GM18505 (cell line): ENCODE data around the gene CELF2.

ENCODE experiments used
- ATAC-seq: cut with Tn5 transposase; IDR thresholded peaks from one replicate; pipeline ENCODE4 v1.9.1; 2021; ENCODE audit not compliant: unreplicated experiment
- POLR2A ChIP-seq: IDR thresholded peaks from 4 replicates; pipeline ENCODE4 v1.6.1; 2011; ENCODE audit warnings: borderline replicate concordance; ENCODE audit not compliant: insufficient read depth, insufficient read length; ENCODE audit errors: extremely low read depth

The CELF2 gene

DNA sequence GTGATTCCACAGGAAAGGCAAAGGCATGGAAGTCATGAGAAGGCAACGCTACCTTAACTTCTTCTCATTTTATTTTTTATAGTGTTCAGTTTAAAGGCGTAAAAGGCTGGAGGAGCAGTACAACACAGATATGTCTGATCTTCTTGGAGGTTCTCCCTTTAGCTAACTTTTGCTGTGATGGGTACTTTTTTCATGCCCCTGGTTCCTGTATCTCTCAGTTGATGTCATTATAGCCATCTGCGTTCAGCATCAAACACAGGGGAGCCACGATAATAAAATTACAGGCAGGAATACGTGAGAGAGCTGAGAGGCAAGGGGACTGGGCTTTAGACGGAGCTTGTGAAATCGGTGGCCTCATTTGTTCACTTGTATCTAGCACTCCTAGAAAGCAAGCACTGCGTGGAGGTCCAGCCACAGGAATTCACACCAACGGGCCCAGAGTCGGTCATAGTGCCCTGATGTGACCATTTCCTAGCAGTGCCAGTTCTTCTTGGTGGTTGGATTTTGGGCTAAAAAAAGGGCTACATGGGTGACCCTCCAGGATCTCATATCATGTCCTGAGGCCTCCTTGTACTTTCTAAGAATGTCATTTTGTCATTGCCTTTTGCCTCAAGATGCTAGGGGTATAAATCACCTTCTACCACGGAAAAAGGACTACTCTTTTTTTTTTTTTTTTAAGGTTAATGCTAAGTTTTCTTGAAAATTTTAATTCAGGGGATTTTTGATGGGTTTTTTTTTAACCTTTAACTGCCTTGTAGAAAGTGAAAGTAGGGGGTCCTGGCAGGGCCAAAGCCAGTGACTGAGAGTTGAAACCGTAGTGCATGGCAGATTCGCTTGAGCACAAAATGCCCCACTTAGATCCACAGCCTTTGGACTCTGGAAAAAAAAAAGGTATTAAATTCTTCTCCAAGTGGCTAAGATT is 191.5 kb downstream of the CELF2 start:
- peak; percentile 59 for ATAC-seq
- no peak for TF ChIP-seq POLR2A

DNA sequence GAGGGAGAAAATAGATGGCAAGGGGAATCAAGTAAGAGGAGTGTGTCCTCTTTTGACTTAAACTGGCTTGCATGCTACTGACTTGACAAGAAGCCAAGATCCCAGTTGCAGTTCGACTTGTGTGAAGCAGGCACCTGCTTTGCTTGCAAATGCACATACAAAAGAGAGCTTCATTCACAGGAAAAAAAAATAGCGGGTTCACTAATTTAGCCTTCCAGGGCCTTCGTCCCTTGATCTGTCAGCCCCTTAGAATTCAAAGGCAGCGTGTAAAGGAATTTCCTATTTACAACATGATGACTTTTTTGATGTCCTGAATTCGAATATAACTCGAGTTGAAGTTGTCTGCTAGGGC is 192.1 kb downstream of the CELF2 start:
- peak; percentile 35 for ATAC-seq
- TF ChIP-seq POLR2A = no peak

DNA sequence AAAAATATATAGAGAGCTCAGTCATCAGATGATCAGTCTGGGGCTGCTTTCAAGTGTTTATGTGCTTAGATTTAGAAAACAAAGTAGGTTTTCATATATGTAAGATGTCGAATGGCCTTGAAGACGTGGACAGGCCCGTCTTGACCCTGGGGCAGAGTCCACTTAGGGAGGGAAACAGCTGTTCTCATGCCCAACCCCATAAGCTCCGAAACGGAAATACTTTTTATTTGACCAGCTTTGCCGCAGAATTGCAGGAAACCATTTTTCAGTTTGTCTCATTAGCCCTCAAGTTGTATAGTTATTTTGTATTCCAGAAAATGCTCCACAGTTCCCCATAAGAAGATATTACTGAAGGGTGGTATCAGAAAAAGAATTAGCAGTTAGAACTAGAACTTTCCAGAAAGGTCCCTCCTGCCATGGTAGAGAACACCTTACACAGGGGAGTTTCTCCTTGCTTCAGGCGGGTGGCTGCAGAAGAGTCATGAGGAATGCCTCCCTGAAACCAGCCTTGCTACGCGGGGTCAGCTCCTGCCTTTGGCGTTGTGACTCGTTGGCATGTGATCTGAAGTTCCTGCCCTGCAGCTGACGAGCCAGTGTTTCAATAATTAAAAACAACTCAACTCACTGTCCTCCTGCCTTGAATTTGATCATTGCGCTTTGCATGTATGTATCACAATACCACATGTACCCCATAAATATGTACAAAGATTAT is 192.7 kb downstream of the CELF2 start:
- no peak for ATAC-seq
- TF ChIP-seq POLR2A = no peak

DNA sequence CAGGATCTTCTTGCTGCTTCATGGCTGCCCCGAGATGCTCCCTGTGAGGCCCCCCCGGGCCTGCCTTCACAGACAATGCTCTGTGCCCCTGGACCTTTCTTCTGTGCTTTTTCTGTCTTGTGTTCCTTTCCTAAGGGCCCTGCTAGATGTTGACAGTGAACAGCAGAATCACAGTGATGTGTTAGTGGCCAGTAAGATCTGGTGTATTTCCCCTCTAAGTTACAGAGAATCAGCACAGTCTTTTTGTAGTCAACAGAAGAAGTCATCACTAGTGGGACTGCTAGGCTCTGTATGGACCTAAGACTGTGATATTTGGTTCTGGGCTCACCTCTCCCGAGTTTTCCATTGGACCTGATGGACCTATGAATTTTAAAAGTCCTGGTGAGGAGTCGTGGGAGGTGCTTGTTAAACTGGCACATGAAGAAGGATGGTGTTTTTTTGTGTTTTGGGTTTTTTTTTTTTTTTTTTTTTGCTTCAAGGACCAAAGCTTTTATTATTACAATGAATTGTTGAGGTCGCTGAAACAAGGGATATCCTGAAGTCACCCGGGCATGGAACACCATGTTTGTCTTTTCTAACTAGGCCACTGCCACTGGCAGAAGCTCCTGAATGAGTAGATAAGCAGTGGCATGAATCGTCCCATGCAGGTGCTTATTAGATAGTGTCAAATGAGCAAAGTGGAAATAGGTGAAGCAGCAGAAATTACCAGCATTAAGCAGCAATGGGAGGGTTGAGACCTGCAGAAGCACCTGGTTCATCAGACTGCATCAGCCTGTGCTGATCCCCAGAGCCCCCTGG is 194.8 kb downstream of the CELF2 start:
- ATAC-seq = no peak
- no peak for TF ChIP-seq POLR2A

DNA sequence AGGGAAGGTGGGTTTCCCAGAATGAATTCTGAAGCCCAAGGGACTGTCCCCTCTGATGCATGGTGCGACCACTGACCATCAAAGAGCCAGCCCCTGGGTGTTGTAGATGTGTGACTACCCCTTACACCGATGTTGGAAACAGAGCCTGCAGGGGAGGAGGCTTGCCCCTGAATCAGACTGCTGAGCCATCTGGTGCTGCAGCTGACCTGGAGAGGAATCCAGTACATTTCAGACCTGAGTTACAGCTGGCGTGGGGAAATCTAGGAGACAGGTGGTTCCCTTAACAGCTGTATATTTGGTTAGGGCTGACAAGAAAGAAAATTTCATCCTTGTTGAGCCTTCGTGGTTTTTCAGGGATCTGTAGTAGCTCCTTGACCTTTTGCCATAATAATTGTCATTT is 195.5 kb downstream of the CELF2 start:
- peak; percentile 19 for TF ChIP-seq POLR2A
- ATAC-seq = no peak

DNA sequence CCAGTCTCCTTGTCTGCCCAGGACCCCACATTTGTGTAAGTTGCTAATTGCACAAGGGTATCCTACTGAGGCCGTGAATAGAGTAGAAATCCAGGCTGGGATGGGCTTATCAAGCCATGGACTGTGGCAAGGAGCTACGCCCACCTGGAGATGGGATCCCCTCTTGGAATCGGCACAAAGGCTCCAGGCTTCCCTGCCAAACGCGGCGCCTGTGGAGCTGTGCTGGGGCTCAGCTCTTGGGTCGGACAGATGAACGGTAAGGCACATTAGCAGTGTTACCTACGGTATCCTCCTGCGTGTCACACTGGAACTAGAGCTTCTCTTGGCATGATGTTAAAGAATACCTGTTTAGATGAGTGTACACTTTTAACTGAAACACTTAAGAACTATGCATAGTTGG is 196.7 kb downstream of the CELF2 start:
- TF ChIP-seq POLR2A = peak; percentile 19
- no peak for ATAC-seq

DNA sequence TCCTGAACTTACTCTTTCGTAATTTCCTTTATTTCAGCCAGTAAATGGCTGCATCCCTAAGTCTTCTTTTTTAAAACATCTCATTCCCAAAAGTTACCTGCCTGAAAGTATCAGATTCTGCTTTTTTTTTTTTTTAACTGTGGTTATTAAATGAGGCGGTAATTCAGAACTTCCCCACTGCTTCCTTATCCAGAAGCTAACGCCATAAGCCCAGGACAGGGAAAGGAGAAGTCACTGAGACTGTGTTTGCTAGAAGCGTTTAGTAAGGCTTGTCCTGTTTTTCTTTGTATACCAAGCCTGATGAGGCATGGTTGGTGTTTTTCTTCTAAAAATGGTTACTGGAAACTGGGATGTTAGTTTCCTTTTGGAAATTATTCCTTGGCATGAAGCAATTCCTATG is 197.8 kb downstream of the CELF2 start:
- ATAC-seq = no peak
- no peak for TF ChIP-seq POLR2A

DNA sequence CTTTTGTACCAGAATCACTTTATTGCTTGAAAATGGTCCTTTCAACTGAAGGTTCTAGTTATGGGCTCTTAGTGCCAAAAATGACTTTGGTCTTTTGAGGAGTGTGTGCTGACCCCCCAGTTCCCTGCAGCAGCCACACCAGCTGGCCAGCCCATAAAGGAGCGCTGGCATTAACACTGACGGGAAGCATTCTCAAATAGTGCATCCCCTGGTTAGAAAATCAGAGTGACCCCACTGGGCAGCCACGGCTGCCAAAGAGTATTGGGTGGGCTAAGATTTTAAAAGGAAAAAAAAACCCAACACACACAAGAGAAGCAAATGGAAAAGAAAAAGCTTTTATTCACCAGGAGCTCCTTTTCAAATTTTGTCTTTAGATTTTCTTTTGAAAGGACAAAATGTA is 199.8 kb downstream of the CELF2 start:
- ATAC-seq = no peak
- no peak for TF ChIP-seq POLR2A

DNA sequence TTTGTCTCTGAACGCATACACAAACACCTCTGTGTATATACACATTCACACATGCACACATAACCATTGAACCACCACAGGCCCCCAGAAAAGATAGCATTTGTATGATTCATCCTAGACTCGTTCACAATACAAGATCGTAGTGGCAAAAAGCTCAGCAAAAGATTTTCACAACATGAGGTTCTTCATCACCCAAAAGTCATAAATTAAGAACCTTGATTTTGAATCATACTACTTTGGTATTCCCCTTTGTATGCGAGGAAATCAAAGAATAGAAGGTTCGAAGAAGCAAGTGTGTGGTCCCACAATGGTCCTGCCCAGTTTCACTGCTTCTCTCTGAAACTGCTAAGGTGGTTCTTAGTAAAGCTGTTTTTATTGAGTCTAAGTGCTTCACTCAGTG is 200.7 kb downstream of the CELF2 start:
- no peak for ATAC-seq
- no peak for TF ChIP-seq POLR2A

DNA sequence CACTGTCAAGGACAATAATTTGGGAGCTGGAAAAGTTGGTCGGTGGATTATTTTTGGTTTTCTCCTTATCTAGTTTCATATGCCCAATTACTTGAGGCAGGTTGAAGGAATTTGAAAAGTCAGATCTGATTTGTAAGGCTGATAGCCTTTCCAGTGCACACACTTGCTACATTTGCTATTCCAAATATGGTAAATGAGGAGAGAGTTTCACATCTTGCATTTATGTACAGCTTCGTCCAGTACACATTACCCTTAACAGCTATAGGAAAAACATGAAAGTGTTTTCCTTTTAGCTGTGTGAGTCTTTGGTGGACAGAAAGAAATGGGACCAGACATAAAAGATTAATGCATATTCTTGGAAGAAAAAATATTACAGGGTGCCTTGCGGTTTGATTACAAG is 201.8 kb downstream of the CELF2 start:
- no peak for TF ChIP-seq POLR2A

DNA sequence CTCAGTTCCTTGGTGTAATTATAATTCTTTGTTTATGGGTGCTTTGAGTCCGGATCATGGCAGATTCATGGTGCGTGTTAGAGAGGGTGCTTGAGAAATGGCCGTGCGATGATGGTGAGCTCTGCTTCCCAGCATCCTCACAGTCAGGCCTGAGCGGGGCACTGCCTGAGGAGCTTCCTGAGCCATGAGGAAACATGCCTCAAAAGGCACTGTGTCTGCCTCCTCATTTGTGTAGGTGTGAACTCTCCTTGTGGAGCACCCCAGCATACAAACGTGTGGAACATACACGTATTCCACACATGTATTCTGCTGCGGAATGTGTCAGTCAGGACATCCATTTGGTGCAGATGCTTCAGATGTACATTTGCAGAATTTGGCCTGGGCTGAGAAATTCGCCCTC is 205.4 kb downstream of the CELF2 start:
- TF ChIP-seq POLR2A = no peak
- ATAC-seq = no peak

More for the DNA sequence above, 201.8 kb downstream of the CELF2 start:
- no peak for ATAC-seq

DNA sequence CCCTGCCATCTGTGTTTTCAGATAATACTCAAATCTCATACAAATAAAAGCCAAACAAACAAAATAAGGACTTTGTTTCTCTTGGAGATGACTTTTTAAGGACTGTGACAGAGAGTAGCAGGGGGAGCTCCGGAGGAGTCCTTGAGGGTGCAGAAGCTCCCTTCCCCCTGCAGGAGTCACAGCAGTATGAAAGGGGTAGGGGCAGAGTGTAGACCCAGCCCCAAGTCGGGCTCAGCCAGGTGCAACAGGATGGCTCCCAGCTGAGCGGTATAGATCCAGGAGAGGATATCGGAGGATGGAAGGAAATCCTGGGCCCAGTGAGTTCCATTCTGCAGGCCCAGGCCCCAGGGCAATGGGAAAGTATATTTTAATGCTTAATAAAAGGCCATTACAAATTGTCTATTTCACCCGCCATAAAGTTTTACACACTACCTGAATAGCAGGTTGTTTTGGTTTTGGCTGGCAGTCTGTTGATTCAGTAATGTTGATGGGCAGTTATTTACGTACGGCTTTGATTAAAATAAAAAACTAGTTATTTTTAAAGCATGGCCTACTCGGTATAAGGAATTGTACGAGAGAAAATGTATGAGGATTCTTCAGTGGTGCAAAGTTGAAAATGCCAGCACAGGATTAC is 206.0 kb downstream of the CELF2 start:
- ATAC-seq = no peak
- TF ChIP-seq POLR2A = no peak

DNA sequence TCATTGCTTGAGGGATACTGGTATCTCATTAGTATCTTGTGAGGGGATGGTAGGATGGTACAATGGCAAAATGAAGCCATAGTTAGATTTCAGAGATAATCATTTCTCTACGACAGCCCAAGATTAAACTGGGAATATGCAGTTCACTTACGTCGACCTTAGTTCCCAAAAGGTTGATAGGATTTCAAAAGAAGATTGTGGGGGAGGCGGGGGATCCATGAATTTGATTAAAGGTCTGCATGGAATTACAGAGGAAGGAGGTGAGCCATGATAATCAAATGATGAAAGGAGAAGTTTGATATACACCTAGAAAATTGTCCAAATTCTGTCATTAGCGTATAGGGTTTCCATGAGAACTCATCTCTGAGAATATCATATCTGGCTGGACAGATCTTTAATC is 206.6 kb downstream of the CELF2 start:
- ATAC-seq = no peak
- no peak for TF ChIP-seq POLR2A
